ENCODE measurements around the gene RASSF3.

GRCh38 chr12:64745259-64745807, 135.0 kb downstream of the RASSF3 start:
- TF ChIP-seq, protein P1, sequence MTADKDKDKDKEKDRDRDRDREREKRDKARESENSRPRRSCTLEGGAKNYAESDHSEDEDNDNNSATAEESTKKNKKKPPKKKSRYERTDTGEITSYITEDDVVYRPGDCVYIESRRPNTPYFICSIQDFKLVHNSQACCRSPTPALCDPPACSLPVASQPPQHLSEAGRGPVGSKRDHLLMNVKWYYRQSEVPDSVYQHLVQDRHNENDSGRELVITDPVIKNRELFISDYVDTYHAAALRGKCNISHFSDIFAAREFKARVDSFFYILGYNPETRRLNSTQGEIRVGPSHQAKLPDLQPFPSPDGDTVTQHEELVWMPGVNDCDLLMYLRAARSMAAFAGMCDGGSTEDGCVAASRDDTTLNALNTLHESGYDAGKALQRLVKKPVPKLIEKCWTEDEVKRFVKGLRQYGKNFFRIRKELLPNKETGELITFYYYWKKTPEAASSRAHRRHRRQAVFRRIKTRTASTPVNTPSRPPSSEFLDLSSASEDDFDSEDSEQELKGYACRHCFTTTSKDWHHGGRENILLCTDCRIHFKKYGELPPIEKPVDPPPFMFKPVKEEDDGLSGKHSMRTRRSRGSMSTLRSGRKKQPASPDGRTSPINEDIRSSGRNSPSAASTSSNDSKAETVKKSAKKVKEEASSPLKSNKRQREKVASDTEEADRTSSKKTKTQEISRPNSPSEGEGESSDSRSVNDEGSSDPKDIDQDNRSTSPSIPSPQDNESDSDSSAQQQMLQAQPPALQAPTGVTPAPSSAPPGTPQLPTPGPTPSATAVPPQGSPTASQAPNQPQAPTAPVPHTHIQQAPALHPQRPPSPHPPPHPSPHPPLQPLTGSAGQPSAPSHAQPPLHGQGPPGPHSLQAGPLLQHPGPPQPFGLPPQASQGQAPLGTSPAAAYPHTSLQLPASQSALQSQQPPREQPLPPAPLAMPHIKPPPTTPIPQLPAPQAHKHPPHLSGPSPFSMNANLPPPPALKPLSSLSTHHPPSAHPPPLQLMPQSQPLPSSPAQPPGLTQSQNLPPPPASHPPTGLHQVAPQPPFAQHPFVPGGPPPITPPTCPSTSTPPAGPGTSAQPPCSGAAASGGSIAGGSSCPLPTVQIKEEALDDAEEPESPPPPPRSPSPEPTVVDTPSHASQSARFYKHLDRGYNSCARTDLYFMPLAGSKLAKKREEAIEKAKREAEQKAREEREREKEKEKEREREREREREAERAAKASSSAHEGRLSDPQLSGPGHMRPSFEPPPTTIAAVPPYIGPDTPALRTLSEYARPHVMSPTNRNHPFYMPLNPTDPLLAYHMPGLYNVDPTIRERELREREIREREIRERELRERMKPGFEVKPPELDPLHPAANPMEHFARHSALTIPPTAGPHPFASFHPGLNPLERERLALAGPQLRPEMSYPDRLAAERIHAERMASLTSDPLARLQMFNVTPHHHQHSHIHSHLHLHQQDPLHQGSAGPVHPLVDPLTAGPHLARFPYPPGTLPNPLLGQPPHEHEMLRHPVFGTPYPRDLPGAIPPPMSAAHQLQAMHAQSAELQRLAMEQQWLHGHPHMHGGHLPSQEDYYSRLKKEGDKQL (CRISPR knock-in tag; IDR thresholded peaks at IDR 0.05; ENCODE audit: low read depth) = no peak
- no peak for TF ChIP-seq CTCF (CRISPR knock-in tag; IDR thresholded peaks at IDR 0.05)
- TF ChIP-seq FOSL1 (CRISPR knock-in tag; IDR thresholded peaks at IDR 0.05; ENCODE audit: borderline replicate concordance) = no peak
- TF ChIP-seq MYC (CRISPR knock-in tag; IDR thresholded peaks at IDR 0.05; ENCODE audit: borderline replicate concordance) = no peak
- TF ChIP-seq POLR2AphosphoS5 (IDR thresholded peaks at IDR 0.05; ENCODE audit: low read depth, low read length) = no peak

All from HepG2 (cell line).